Hypothalamus (tissue), 51 donors: Measurements from ENCODE around the gene AVPI1.

Source experiments
- DNase-seq, 51 donors: peaks; one replicate each; lab custom pipeline; 2025; lab: John Stamatoyannopoulos, UW

AVPI1 gene, protein sequence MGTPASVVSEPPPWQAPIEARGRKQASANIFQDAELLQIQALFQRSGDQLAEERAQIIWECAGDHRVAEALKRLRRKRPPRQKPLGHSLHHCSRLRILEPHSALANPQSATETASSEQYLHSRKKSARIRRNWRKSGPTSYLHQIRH

DNA sequence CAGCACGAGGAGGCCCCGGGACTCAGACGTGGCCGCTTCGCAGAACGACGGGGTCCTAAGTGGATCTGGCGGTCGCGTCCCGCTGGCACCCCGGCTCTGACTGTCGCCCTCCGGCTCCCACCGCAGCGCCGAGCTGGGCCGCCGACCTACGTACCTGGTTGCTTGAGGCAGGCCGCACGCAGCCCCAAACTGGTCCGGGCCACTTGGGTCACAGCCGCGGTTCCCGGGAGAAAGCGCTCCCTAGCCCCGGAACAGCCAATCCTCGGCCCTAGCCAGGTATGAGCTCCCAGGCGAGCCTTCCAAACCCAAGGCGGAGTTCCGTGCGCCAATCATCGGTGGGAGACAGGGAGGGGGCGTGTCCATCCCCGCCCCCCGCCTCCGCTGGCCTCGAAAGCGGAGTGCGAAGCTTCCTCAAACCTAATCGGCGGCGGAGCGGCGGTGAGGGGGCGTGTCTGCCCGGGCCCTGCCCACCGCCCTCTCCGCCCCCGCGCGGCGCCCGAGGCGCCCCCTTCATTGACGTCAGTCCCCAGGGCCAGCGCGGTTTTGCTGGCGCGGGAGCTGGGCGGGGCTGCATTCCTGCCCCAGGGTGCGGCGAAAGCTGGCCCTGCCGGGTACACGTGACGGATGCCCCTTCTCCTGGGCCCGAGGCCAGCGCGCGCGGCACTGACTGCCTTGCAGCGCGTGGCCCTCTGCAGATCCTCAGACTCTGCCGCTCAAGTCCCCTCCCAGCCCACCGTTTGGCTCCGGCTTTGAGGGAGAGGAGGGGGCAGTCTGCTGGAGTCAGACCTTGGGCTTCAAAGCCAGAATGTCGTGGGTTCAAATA, at the start of gene AVPI1:
Gene AVPI1, minus strand, starts transcription at position 280 of the 823 bp plus-strand sequence. CDS start 7,336 bp downstream, outside the sequence.
- peak; percentile 25 to 99 (median 92) for DNase-seq

DNA sequence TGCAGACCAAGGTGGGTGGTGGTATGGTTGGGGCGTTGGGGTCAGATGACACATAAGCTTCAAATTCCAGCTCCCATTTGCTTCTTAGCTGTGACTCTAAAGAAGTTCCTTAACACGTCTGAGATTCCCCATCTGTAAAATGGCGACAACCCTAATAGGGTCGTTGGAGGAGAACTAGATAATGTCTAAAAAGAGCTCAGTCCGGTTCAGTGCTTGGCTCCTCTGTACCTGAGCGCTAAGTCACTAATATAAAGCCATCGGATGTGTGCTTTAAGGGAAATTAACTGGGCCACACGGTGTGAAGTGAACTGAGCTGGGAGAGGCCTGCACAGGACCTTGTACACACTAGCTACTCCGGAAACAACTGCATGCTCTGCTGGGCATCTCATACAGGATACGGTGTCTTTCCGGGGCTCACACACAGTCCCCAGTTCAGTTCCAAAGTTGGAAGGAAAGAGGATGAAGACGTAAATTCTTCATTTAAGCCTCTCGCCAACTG, 49.4 kb upstream of the AVPI1 start:
- DNase-seq = no peak

DNA sequence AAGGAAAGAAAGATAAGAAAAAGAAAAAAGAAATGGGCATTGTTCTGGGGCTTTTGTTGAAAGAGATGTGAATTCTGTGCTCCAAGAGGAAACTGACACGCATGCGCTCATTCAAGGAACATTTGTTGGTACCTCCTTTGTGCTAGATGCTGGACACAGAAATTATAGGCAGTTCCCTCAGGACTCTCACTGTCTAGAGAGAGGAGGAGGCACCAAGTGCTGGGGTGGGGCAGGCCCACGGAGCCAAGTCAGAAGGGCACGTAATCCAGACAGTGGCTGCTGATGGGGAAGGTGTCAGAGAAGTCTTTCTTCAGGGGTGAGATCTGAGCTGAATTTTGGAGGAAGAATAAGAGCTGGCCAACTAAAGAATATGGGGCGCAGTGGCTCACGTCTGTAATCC, 47.0 kb upstream of the AVPI1 start:
- DNase-seq = no peak

DNA sequence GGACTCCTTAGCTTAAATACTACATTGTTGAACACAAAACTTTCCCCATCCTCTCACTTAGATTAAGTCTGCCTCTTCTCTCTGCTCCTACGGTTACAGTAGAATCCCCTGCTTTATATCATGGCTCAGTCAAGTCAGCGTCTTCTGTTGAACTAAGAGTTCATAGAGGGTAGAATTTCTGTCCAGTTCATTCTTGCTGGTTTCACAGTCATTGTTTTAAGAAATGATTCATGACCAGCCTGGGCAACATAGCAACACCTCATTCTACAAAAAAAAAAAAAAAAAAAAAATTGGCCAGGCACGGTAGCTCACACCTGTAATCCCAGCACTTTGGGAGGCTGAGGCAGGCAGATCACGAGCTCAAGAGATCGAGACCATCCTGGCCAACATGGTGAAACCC, 46.2 kb upstream of the AVPI1 start:
- DNase-seq = no peak

DNA sequence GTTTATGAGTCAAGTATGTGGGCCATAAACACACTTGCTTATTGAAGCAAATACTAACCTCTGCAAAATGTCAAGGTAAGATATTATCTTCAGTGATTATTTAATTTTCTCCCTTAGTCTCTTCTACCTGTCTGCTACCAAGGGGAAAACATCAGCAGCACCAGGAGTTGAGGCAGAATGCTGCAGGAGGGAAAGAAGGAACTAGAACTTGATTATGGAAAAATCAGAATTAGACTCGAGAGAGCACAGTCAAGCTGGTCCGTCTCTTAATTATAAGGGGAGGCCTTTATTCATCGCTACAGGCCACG, 45.0 kb upstream of the AVPI1 start:
- no peak for DNase-seq

DNA sequence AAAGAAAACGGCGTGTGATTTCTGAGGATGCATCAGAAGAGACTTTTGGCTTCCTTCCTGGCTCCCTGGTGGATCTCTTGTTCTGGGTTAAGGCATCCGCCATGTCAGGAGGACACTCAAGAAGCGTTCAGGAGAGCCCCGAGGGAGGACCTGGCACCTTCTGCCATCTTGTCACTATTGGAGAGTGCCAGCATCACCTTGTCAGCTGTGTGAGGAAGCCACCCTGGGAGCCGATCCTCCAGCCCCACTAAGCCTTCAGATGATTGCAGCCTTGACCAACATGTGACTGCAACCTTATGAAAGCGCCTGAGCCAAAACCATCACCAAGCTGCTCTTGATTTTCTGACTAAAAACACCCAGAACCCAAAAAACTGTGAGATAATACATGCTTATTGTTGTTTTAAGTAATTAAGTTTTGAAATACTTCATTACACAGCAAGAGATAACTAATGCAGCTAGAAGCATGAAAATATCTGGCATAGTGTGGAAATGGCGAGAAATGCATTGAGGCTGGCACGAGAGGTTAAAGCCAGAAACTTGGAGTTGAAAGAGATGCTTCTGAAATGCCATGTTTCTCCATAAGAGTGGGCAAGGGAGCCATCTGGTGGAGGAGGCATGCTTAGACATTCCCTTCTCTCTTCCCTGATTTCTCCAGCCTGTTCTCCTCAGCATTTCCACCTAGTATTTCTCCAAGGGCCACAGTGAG, 44.5 kb upstream of the AVPI1 start:
- DNase-seq = peak in 39 of 51 donors; percentile 5 to 86 (median 39)

DNA sequence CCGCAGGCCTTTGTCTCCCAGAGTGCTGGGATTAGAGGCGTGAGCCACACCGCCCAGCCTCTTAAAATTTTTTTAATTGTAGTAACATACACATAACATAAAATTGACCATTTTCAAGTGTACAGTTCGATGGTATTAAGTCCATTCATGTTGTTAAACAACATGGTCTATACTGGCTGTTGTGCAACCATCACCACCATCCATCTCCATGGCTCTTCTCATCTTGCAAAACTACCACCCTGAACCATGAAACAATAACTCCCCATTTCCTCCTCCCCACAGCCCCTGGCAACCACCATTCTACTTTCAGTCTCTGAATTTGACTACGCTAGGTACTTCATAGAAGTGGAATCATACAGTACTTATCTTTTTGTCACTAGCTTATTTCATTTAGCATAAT, 42.0 kb upstream of the AVPI1 start:
- no peak for DNase-seq

DNA sequence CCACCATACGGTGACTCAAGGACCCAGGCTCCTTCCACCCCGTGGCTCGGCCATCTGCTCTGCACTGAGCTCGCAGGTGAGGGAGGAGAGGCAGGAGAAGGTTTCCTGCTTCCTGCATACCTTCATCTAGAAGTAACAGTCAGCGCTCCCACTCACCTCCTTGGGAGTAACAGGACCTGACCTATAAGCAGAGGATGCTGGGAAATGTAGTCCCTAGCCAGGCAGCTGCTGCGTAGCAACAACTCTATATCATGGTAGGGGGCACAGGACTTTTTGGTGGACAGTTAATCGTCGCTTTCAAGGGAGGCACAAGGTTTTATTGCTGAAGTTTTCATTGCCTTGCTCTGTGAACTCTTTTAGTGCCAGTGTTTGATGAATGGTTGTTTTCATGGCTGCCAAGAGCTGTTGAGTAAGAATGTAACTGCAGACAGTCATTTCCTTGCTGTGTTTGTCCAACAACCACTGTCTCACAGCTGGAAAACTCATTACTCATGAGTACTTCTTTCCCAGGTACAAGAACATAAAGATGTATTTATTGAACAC, 39.7 kb upstream of the AVPI1 start:
- DNase-seq = peak in 5 of 51 donors; percentile 2 to 10 (median 6)

DNA sequence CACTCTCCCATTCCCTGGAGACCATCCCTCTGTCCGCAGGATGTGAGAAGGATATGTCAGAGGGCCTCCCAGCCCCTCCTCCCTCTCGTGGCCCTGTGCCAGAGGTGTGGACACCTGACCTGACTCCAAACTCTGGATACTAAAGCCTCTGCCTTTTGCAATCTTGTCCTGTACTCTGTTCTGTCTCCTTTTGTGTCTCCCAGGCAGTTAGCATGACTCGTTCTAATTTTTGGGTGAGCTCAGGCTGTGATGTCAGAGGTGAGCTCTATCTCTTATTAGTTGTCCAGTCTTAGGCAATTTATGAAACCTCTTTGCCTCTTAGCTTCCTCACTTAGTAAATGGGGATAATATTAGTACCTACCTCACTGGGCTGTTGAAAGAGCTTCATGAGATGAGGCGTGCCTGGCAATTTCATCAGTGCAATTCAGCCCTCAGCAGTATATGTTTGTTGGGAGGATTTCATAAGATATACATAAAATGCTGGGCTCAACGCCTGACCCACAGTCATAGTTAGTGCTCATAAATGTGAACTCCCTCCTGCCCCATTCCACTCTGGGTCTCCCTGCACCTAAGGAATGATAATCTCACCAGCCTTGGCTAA, 37.4 kb upstream of the AVPI1 start:
- DNase-seq = no peak

DNA sequence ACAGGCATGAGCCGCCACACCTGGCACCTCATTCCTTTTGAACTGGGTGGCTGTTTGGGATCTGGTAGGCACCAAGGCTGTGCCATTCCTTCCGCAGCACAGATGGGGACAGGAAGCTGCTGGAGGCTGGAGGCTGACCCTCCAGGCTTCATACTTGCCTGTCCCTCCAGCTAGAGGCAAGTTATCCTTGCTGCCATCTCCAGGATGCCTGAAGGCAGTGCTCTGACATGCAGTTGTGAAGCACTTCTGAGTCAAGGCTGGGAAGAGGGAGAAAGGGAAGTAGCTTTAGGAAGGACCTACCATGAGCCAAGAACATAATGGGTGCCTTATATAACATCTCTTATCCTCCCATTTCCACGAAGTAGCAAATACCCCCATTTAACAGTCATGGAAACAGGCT, 36.0 kb upstream of the AVPI1 start:
- DNase-seq = no peak

DNA sequence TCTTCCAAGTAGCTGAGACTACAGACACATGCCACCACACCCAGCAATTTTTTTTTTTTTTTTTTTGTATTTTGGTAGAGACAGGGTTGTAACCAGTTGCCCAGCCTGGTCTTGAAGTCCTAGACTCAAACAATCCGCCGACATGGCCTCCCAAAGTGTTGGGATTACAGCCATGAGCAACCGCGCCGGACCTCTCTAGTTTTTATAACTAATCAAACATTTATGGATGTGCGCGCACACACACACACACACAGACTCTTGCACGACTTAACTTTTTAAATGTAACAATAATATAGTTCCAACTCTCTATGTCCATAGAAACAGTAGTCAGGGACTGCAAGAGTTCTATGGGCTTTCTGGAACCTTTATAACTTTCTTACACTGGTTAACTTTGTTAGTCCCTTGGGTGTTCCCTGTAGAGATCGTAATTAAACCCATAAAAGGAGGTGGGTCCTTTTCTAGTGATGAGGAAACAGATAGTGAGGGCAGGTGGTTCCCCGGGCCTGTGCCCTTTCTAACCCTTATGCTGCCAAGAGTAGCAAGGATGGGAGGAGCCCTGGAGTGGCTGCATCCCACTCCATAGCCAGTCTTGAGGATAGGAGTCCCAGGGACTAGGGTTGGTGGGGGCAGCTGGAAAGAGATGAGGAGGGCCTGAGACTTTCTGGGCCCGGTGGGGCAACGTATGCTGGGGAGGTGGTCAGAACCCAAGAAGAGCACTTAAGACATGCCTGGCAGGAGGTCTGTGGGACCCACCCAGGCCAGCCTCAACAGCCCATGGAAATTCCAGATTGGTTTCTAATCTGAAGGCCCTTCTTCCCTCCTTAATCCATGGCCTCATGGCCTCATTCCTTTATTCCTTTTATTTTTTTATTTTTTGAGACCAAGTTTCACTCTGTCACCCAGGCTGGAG, 35.1 kb upstream of the AVPI1 start:
- DNase-seq = no peak

DNA sequence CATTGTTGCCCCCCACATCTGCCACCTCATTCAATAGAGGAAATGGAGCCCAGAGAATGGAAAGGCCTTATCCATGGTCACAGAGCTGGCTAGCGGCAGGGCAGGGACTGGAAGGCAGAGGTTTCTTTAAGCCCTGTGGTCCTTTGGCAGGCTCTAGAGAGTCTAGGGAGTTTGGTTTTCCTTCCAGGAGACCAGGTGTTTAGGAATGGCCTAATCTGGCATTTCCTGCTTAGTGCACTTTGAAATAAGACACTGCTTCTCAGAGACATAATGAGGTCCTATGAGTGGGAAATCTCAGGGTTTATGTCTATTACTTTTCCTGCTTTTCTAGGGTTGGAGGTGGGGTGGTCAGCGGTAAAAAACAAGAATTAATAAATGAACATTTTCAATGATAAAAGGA, 32.6 kb upstream of the AVPI1 start:
- DNase-seq = no peak

DNA sequence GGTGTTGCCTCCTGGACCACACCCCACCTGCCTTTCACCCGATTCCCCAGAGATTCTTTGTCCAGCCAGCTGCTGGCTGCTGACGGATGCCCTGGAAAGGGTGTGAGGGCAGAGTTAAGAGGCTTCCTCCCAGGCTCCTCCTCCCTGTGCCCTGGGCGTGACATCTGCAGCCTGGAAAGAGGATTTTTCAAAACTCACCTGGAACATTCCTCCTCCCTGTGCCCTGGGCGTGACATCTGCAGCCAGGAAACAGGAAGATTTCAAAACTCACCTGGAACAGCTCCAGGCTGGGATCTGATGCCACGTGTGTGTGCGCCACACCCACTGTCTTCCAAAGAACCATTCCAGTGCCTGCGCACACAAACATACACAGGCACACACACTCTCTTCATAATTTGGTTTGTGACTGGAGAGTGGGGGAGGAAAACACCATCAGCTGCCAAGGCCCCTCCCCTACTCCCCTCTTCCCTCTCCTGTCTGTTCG, 31.7 kb upstream of the AVPI1 start:
- peak in 5 of 51 donors; percentile 16 to 59 (median 40) for DNase-seq

DNA sequence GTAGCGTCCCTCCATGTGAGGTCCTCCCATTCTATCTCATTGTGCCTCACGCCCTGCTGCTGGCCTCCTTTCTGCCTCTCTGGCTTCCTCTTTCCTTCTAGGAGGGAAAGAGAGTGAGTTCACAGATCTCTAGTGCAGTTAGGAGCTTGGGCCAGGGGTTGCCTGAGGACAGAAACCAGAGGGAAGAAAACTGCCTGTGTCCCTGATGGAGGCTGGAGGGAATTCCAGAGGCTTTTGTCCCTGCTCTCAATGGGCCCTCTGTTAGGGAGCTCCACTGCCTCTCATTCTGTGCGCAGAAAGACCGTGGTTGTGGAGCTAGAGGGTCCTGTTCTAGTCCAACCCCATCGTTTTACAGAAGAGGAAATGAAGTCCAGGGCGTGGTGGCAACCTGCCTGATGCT, 31.1 kb upstream of the AVPI1 start:
- DNase-seq = peak in 40 of 51 donors; percentile 17 to 84 (median 45)

DNA sequence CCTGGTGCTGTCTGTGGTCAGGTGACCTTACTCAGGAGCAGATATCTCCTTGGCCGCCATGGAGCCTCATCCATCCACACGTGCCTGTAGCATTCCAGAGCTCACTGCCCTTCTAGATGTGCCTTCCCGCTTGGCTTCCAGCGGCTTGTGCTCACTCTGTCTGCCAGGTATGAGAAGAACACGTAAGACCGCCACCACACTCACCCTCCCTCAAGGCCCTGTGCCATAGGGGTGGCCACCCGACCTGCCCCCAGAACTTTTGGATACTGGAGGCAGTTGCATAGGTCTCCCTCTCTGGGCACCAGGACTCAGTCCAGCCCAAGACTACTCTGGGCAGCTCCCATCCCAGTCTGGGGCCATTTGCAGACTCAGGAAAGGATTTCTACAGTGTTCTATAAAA, 30.6 kb upstream of the AVPI1 start:
- no peak for DNase-seq

DNA sequence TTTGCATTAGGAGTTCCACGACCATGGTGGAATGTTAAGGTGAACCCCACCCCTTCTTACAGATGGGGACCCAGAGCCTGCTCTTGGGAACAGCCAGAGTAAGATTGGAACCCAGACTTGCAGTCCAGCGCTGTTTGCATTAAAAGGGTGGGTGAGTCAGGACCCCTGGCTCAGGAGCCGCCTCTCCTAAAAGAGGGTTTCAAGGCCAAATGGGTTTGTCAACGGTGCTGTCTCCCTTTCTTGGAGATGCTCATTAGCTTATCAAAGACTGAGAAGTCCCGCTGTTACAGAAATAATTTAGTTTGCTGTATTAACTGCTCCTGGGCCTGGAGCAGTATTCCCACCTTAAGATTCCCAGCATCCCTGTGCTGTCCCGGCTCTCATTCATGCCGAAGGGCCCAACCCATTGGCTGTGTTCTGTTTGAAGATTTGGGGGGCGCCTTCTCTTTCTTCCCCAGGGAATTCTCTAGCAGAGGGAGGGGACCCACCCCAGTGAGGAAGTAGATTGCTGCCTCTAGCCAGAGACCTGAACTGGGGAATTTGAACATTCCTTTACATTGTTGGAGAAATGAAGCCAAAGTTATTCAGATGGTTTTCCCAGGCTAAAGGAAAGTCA, 28.3 kb upstream of the AVPI1 start:
- DNase-seq = no peak

DNA sequence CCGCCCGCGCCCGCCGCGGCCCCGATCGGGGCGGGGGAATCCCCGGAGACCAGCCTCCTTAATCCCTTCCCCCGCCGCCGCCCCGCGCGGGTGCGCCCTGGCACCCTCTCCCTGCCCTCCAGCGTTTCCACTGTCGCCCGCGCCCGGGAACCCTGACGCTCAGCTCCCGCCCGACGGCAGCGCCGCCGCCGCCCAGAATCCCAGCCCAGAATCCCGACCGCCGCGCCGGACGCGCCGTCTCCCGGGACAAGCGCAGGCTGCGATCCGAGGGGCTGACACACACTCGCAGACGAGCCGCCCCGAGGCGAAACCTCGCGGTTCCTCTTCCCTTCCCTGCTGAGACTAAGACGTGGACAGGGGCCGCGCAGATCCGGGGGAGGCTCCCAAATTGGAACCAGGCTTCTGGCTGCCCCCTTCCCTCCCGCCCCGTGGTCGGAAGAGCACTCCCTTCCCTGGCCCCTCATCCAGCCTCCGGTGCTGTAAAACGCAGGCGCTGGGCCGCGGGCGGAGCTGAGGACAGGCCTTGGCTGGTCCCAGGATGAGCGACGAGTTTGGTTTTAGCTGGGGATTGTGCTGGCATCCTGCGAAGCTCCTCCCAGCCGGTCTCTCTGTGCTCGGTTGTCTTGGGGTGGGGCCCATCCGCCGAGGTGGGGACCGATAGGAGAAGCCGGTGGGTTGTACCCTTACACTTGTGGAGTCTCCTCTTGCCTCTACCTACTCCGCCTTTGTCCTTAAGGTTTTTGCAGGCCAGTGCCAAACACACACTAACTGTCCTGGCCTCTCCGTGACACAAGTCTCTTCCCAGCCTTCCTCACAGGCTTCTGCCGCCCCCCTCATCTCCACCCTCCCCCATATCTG, 27.6 kb upstream of the AVPI1 start:
- peak in 30 of 51 donors; percentile 10 to 78 (median 49) for DNase-seq

DNA sequence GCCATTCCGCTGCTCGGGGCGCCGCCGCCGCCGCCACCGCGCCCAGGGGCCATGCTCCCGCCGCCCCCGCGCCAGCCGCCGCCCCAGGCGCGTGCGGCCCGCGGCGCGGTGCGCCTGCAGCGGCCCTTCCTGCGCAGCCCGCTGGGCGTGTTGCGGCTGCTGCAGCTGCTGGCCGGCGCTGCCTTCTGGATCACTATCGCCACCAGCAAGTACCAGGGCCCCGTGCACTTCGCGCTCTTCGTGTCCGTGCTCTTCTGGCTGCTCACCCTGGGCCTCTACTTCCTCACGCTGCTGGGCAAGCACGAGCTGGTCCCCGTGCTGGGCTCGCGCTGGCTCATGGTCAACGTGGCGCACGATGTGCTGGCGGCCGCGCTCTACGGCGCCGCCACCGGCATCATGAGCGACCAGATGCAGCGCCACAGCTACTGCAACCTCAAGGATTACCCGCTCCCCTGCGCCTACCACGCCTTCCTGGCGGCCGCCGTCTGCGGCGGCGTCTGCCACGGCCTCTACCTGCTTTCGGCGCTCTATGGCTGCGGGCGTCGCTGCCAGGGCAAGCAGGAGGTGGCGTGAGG, 26.9 kb upstream of the AVPI1 start:
- peak in 47 of 51 donors; percentile 19 to 79 (median 59) for DNase-seq
